Activated naive CD4-positive, alpha-beta T cell treated with anti-CD3 and anti-CD28 coated beads for 36 hours (primary cell): ENCODE results near the gene NCOR1. TPM values are rescaled to one million over a fixed set of nuclear protein-coding genes. Genes with fewer than 3 reads are reported as not detected.
"Not testable (repeated sequence)": the region's sequence is repeated elsewhere in the genome, so short reads cannot be mapped to it uniquely, and the experiment has no call there.

Source experiments
- CTCF ChIA-PET: fragments of 350-600 bp; sonication (Branson Sonifier 250); formaldehyde crosslinking; loops from one replicate; lab custom pipeline; 2021; ENCODE audit warnings: antibody characterized with exemption; lab: Charles Lee
- DNase-seq: peaks from one replicate; pipeline ENCODE4 v3.0.0-alpha.2; 2020
- H3K27ac Mint-ChIP-seq: one replicate; pipeline ENCODE4 v1.8.0; 2021; ENCODE audit warnings: mild to moderate bottlenecking, mixed read lengths
- H3K27me3 Mint-ChIP-seq: one replicate; pipeline ENCODE4 v1.8.0; 2021; ENCODE audit warnings: low read depth, mixed read lengths
- H3K36me3 Mint-ChIP-seq: one replicate; pipeline ENCODE4 v1.8.0; 2021; ENCODE audit warnings: low read depth, mixed read lengths
- H3K4me1 Mint-ChIP-seq: one replicate; pipeline ENCODE4 v1.8.0; 2021; ENCODE audit warnings: low read depth, mixed read lengths
- H3K4me3 Mint-ChIP-seq: one replicate; pipeline ENCODE4 v1.8.0; 2021; ENCODE audit warnings: mild to moderate bottlenecking, moderate library complexity, mixed read lengths
- H3K9me3 Mint-ChIP-seq: one replicate; pipeline ENCODE4 v1.8.0; 2021; ENCODE audit warnings: mixed read lengths
- intact Hi-C: fragments of 100-400 bp; cut with micrococcal nuclease; formaldehyde crosslinking; loops from one replicate; pipeline ENCODE4 v1.15.1; 2023
- total RNA-seq, 2 experiments: library from RNA; stranded (reverse); gene quantifications; one replicate each; pipeline ENCODE4 v1.2.3, GENCODE V29; 2021

The NCOR1 gene
- total RNA-seq, 2 experiments from 2014 or later: 101 to 104 TPM

DNA sequence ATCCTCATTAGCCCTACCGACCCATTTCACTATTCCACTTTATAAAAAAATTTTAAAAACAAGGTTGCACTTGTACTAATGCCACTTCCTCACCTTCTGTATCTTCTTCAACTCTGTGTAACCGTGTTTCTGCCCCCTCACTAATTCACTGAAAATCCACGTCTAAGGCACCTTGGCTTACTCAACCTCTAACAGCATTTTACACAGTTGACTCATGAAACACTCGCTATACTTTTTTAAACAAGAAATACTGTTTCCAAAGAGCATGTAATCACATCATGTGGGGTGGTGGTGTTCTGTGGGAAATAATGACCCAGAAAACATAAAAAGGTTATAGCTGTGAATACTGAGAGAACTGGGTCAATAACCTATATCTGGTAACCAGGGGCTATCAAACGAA, 79.9 kb downstream of the NCOR1 start:
- Mint-ChIP-seq H3K4me3 (no peak overlapping the region), H3K9me3 (no peaks in the 10 kb centered on the region), H3K27me3 (no peaks in the 10 kb centered on the region), H3K36me3 (peaks cover 25% of the 10 kb centered on the region), H3K4me1 (no peaks in the 10 kb centered on the region), H3K27ac (no peak overlapping the region)
- CTCF ChIA-PET: no interaction called here
- intact Hi-C loops: loop anchor here (10.0 kb wide), 1 partner anchor 59 kb away; no protein-coding TSS in a partner anchor
- DNase-seq: no peak

DNA sequence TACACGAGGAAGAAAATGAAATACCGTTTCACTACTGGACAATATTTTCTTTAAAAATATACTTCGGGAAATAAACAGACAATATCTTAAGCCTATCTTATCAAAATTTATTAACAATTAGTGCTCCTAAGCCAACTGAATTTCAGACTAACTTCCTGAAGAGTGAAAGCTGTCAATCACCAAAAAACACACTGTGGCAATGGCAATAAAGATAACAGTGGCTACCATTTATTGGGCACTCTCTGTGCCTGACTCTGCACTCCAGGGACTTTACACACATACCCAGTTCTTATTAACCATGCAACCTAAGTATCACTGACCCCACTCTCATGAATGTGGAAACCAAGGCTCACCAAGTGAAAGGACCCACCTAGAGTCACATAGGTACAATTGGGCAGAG, 83.7 kb downstream of the NCOR1 start:
- no peak overlapping the region for H3K27ac Mint-ChIP-seq
- H3K4me3 Mint-ChIP-seq: no peak overlapping the region
- DNase-seq: no peak
- CTCF ChIA-PET: no interaction called here
- H3K9me3 Mint-ChIP-seq: no peaks in the 10 kb centered on the region
- intact Hi-C loops: loop anchor here (10.0 kb wide), 1 partner anchor 63 kb away; no protein-coding TSS in a partner anchor
- no peaks in the 10 kb centered on the region for H3K27me3 Mint-ChIP-seq
- H3K4me1 Mint-ChIP-seq: no peaks in the 10 kb centered on the region
- peaks cover 18% of the 10 kb centered on the region for H3K36me3 Mint-ChIP-seq

DNA sequence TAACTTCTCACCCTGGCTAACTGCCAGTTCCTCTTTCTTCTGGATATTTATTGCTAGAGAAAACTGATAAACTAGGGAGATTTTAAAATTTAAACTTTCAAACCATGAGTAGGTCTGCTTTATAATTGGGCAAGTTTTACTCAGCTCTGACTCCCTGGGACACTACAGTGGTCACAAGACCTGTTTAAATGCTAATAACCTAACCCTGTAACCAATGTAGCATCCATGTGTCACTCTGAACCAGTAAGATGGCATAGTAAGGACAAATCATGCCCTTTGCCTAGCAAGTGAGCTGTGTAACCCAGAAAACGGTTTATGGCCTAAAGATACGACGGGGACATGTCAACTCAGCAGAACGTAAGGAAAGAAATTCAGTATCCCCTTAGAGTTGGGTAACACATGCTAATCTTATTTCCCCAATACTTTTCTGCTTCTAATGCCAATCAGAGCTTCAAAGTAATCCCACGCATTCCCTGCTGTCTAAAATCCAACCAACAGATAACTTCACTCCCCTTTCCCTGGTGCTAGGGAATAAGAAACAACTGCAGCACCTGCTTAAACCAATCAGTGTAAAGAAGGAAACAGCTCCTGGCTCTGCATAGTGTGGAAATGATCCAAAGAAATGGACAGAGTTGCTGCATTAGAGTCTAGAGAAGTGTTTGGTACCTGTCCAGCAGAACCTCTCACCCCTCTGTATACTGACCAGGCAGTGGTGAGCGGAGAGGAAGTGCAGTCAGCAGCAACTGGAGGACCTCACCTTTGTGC, 85.7 kb downstream of the NCOR1 start:
- Mint-ChIP-seq H3K4me3 (no peak overlapping the region), H3K36me3 (peaks cover 15% of the 10 kb centered on the region), H3K9me3 (no peaks in the 10 kb centered on the region), H3K27ac (no peak overlapping the region), H3K4me1 (no peaks in the 10 kb centered on the region), H3K27me3 (no peaks in the 10 kb centered on the region)
- DNase-seq: no peak
- CTCF ChIA-PET: no interaction called here
- intact Hi-C loops: loop anchor here (10.0 kb wide), 1 partner anchor 65 kb away; no protein-coding TSS in a partner anchor

DNA sequence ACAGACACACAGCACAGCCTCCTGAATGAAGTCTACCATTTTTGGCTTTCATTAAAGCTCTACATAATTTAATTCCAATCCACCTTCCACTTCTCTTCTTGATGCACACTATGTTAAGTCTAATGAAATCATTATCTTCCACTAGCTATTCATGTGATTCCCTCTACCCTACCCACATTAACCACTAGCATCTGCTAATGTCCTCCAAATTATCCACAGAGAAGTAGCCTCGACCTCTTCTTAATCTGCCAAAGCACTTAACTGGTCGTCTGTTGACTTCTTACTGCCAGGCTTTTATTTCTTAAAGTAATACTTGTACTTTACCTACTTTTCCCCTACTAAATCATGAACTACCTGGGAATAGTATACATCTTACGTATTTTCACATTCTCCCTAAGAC, 91.8 kb downstream of the NCOR1 start:
- H3K9me3 Mint-ChIP-seq: no peaks in the 10 kb centered on the region
- intact Hi-C loops: no loop called here
- CTCF ChIA-PET: interaction anchor here (0.6 kb wide), 1 partner anchor 30 kb away, joined by 3 read pairs; no protein-coding TSS in a partner anchor
- H3K4me3 Mint-ChIP-seq: no peak overlapping the region
- H3K36me3 Mint-ChIP-seq: peaks cover 35% of the 10 kb centered on the region
- no peak overlapping the region for H3K27ac Mint-ChIP-seq
- DNase-seq: no peak
- H3K4me1 Mint-ChIP-seq: no peaks in the 10 kb centered on the region
- H3K27me3 Mint-ChIP-seq: no peaks in the 10 kb centered on the region

DNA sequence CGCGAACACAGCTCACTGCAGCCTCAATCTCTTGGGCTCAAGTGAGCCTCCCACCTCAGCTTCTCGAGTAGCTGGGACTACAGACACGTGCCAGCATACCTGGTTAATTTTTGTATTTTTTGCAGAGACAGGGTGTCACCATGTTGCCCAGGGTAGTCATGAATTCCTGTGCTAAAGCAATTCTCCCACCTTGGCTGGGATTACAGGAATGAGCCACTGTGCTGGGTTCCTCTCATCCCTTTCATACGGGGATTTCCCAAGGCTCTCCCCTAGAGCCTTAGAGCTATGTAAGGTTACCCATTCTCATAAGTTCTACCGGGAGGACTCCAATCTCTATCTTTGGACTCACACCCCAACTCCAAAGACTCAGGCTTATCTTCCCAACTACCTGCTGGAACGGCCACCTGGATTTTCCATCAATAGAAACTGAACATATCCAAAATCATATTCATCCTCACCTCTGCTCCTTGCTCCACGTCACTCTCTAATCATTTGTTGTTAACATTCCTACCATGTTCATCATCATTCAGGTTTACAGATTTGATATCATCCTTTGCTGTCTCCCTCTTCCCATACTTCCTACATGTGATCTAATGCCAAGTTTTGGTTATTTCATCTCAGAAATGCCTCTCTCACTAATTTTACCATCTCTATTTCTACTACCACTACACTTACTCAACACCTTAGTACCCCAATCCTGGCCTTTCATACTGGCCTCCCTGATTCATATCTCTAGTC, 92.5 kb downstream of the NCOR1 start:
- no peaks in the 10 kb centered on the region for H3K27me3 Mint-ChIP-seq
- H3K4me1 Mint-ChIP-seq: no peaks in the 10 kb centered on the region
- no peak for DNase-seq
- no peaks in the 10 kb centered on the region for H3K9me3 Mint-ChIP-seq
- intact Hi-C loops: no loop called here
- H3K4me3 Mint-ChIP-seq: no peak overlapping the region
- CTCF ChIA-PET: no interaction called here
- peaks cover 37% of the 10 kb centered on the region for H3K36me3 Mint-ChIP-seq
- H3K27ac Mint-ChIP-seq: no peak overlapping the region

DNA sequence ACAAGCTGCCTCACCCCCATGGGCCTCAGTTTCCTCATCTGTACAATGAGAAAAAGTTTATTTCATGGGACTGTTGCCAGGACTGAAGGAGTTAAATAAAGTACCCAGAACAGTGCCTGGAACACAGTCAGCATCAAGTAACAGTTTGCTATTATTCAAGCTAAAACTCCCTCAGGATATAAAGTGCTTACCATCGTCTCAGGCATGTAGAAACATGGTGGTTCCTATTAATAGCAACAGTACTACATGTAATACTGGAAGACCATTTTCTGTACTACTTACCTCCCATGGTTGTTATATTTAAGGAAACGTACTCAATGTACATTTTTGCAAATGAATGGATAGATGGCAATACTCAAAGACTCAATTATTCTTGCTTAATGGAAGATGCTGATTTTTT, 93.4 kb downstream of the NCOR1 start:
- H3K4me1 Mint-ChIP-seq: no peaks in the 10 kb centered on the region
- H3K36me3 Mint-ChIP-seq: peaks cover 46% of the 10 kb centered on the region
- CTCF ChIA-PET: no interaction called here
- H3K27ac Mint-ChIP-seq: no peak overlapping the region
- H3K27me3 Mint-ChIP-seq: no peaks in the 10 kb centered on the region
- H3K4me3 Mint-ChIP-seq: no peak overlapping the region
- intact Hi-C loops: no loop called here
- DNase-seq: no peak
- H3K9me3 Mint-ChIP-seq: no peaks in the 10 kb centered on the region

- H3K36me3 Mint-ChIP-seq: peaks cover 54% of the 10 kb centered on the region
- no peaks in the 10 kb centered on the region for H3K4me1 Mint-ChIP-seq
- H3K4me3 Mint-ChIP-seq: no peak overlapping the region
- no peak for DNase-seq
- CTCF ChIA-PET: no interaction called here
- H3K9me3 Mint-ChIP-seq: peaks cover 5% of the 10 kb centered on the region
- no peak overlapping the region for H3K27ac Mint-ChIP-seq
- intact Hi-C loops: no loop called here
- H3K27me3 Mint-ChIP-seq: no peaks in the 10 kb centered on the region
Observed at GRCh38 chr17:16120937-16121336, 94.4 kb downstream of the NCOR1 start.

GRCh38 chr17:16117149-16117548, 98.2 kb downstream of the NCOR1 start:
- H3K27ac Mint-ChIP-seq: no peak overlapping the region
- no peaks in the 10 kb centered on the region for H3K4me1 Mint-ChIP-seq
- no peaks in the 10 kb centered on the region for H3K27me3 Mint-ChIP-seq
- H3K36me3 Mint-ChIP-seq: peaks cover 64% of the 10 kb centered on the region
- no peak overlapping the region for H3K4me3 Mint-ChIP-seq
- CTCF ChIA-PET: no interaction called here
- DNase-seq: no peak
- H3K9me3 Mint-ChIP-seq: peaks cover 18% of the 10 kb centered on the region
- intact Hi-C loops: no loop called here

- H3K27me3 Mint-ChIP-seq, H3K4me3 Mint-ChIP-seq, intact Hi-C loops, H3K4me1 Mint-ChIP-seq, CTCF ChIA-PET, H3K27ac Mint-ChIP-seq, DNase-seq: not testable (repeated sequence)
- Mint-ChIP-seq H3K9me3 (peaks cover 18% of the 10 kb centered on the region), H3K36me3 (peaks cover 56% of the 10 kb centered on the region)
Observed at GRCh38 chr17:16115077-16115698, 100.1 kb downstream of the NCOR1 start.

- H3K9me3 Mint-ChIP-seq: no peaks in the 10 kb centered on the region
- intact Hi-C loops: no loop called here
- no peak for DNase-seq
- H3K4me3 Mint-ChIP-seq: no peak overlapping the region
- H3K36me3 Mint-ChIP-seq: peaks cover 19% of the 10 kb centered on the region
- H3K27ac Mint-ChIP-seq: no peak overlapping the region
- H3K4me1 Mint-ChIP-seq: no peaks in the 10 kb centered on the region
- CTCF ChIA-PET: no interaction called here
- H3K27me3 Mint-ChIP-seq: no peaks in the 10 kb centered on the region
Observed at GRCh38 chr17:16108871-16109270, 106.5 kb downstream of the NCOR1 start.

DNA sequence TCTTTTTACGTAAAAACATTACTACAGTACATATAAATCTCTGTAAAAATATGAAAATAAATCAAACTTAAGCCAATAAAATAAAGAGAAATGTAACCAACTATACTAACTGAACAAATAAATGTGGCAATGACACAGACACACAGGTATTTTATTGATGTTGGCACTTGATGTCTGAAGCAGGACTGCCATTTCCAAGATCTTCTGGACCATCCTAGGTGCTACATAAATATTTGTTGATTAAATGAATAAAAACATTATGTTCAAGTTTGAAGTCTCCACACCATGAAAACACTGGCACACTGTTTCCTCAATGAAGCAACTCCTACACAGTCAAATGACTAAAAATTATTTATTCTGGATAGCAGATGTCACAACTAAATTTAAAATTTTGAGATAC, 106.9 kb downstream of the NCOR1 start:
- H3K27me3 Mint-ChIP-seq: no peaks in the 10 kb centered on the region
- H3K9me3 Mint-ChIP-seq: no peaks in the 10 kb centered on the region
- peaks cover 20% of the 10 kb centered on the region for H3K36me3 Mint-ChIP-seq
- no peak overlapping the region for H3K4me3 Mint-ChIP-seq
- intact Hi-C loops: no loop called here
- CTCF ChIA-PET: interaction anchor here (0.7 kb wide), 2 partner anchors 64 to 452 kb away, joined by 3 to 6 read pairs; no protein-coding TSS in a partner anchor
- no peak for DNase-seq
- H3K27ac Mint-ChIP-seq: no peak overlapping the region
- H3K4me1 Mint-ChIP-seq: no peaks in the 10 kb centered on the region

DNA sequence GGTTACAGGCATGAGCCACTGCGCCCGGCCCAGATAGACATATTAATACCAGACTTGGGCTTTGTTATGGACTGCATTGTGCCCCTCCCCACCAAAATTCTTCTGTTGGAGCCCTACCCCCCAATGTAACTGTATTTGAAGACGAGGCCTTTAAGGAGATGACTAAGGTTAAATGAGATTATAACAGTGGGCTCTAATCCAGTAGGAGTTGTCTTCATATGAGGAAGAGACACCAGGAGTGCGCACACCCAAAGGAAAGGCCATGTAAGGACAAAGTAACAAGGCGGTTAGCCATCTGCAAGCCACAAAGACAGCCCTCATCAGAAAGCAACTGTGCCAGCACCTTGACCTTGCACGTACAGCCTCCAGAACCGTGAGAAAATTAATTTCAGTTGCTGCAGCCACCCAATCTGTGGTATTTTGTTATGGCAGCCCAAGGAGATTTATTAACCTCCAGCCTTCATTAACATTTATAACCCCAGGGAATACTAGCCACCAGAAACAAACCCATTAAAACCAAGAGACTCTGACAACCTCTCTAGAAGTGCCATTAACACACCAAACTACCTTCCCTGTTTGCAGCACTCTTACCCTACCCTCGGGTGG, 108.1 kb downstream of the NCOR1 start:
- Mint-ChIP-seq H3K36me3 (peaks cover 24% of the 10 kb centered on the region), H3K27ac (no peak overlapping the region), H3K27me3 (no peaks in the 10 kb centered on the region), H3K9me3 (no peaks in the 10 kb centered on the region), H3K4me3 (no peak overlapping the region), H3K4me1 (no peaks in the 10 kb centered on the region)
- no peak for DNase-seq
- CTCF ChIA-PET: interaction anchor here (0.7 kb wide), 1 partner anchor 451 kb away, joined by 3 read pairs; no protein-coding TSS in a partner anchor
- intact Hi-C loops: no loop called here
